Gastroesophageal sphincter (tissue), 3 donors: ENCODE results near the gene LACTBL1.

Source experiments
- CTCF ChIP-seq, 4 experiments: fragments of 200-600 bp in 2 of 4; fragments of 450-650 bp in 2 of 4; sonication (generic) in 1 of 4; IDR thresholded peaks; one replicate each; pipeline ENCODE4 v1.5.1; 2017 to 2019; ENCODE audit warnings: antibody characterized with exemption in 4 of 4, mild to moderate bottlenecking in 2 of 4, moderate library complexity in 2 of 4
- EP300 ChIP-seq: sonication (generic); formaldehyde crosslinking; IDR thresholded peaks from one replicate; pipeline ENCODE4 v1.6.1; 2017; ENCODE audit warnings: antibody characterized with exemption, mild to moderate bottlenecking
- POLR2A ChIP-seq, 2 donors: fragments of 450-650 bp; IDR thresholded peaks; one replicate each; pipeline ENCODE4 v1.6.1; 2017; ENCODE audit warnings: antibody characterized with exemption in 2 of 2, mild to moderate bottlenecking in 2 of 2, moderate library complexity in 1 of 2
- POLR2AphosphoS5 ChIP-seq: sonication (generic); formaldehyde crosslinking; IDR thresholded peaks from one replicate; pipeline ENCODE4 v1.6.1; 2017; ENCODE audit warnings: antibody characterized with exemption

GRCh38 chr1:22978299-22978698 is 5.6 kb upstream of the LACTBL1 start:
- no peak for TF ChIP-seq CTCF (IDR thresholded peaks at IDR 0.05)
- no peak for TF ChIP-seq POLR2A (IDR thresholded peaks at IDR 0.05)
- no peak for TF ChIP-seq POLR2AphosphoS5
- no peak for TF ChIP-seq EP300
